IMR-90 (cell line): ENCODE results near the gene ELL3. TPM values are rescaled to one million over a fixed set of nuclear protein-coding genes. Genes with fewer than 3 reads are reported as not detected.

Experiments used
- ATAC-seq: fragments of 200-7000 bp; cut with Tn5 transposase; 2 replicates; pipeline ENCODE4 v1.9.1; 2020; ENCODE audit warnings: low read depth, mild to moderate bottlenecking, moderate library complexity
- BruUV-seq: library from RNA; stranded (reverse); fragments of 400-500 nt; replicated peaks from 2 replicates; lab custom pipeline; 2021; lab: Mats Ljungman, UMichigan
- CTCF ChIA-PET: fragments of 300-600 bp; formaldehyde crosslinking; extraction: SDS; loops from one replicate; lab custom pipeline; 2021; ENCODE audit warnings: antibody characterized with exemption; lab: Yijun Ruan, JAX
- POLR2A ChIA-PET: fragments of 300-600 bp; sonication (Branson Sonifier 250); formaldehyde crosslinking; loops from one replicate; lab custom pipeline; 2022; ENCODE audit warnings: antibody characterized with exemption; ENCODE audit not compliant: unreplicated experiment; lab: Charles Lee
- DNase-seq: peaks from one replicate; pipeline ENCODE4 v3.0.0; 2013
- H2AFZ ChIP-seq: replicated peaks from 2 replicates; pipeline ENCODE3; 2013; ENCODE audit warnings: low read length, mild to moderate bottlenecking; ENCODE audit not compliant: poor library complexity
- H2AK5ac ChIP-seq: 2 replicates; pipeline ENCODE4 v1.6.1; 2013; ENCODE audit warnings: low read depth, low read length, inconsistent platforms
- H2AK9ac ChIP-seq: replicated peaks from 2 replicates; pipeline ENCODE3; 2013; ENCODE audit warnings: mild to moderate bottlenecking, low read depth, low read length, moderate library complexity; ENCODE audit not compliant: poor library complexity
- H2BK120ac ChIP-seq: 2 replicates; pipeline ENCODE4 v1.6.1; 2013; ENCODE audit warnings: low read depth, low read length, inconsistent platforms
- H2BK15ac ChIP-seq: 3 replicates; pipeline ENCODE4 v1.6.1; 2013; ENCODE audit warnings: low read depth, low read length, inconsistent platforms
- H2BK20ac ChIP-seq: 2 replicates; pipeline ENCODE4 v1.6.1; 2013; ENCODE audit warnings: low read depth, mild to moderate bottlenecking, inconsistent platforms, low read length, moderate library complexity
- H2BK5ac ChIP-seq: 2 replicates; pipeline ENCODE4 v1.6.1; 2013; ENCODE audit warnings: mild to moderate bottlenecking, low read depth, low read length, inconsistent platforms; ENCODE audit not compliant: poor library complexity, severe bottlenecking
- H3K14ac ChIP-seq: replicated peaks from 2 replicates; pipeline ENCODE4 v1.6.1; 2013; ENCODE audit warnings: low read depth, low read length, inconsistent platforms
- H3K18ac ChIP-seq: 2 replicates; pipeline ENCODE4 v1.6.1; 2013; ENCODE audit warnings: low read depth, low read length, control low read depth
- H3K23ac ChIP-seq: 2 replicates; pipeline ENCODE4 v1.6.1; 2013; ENCODE audit warnings: low read depth, low read length, inconsistent platforms
- H3K27ac ChIP-seq: 2 replicates; pipeline ENCODE4 v1.5.1; 2013; ENCODE audit warnings: mild to moderate bottlenecking, control low read depth, low read length; ENCODE audit not compliant: insufficient read depth
- H3K27me3 ChIP-seq: 2 replicates; pipeline ENCODE4 v1.6.1; 2013; ENCODE audit warnings: low read length; ENCODE audit not compliant: control insufficient read depth, insufficient read depth
- H3K36me3 ChIP-seq: 2 replicates; pipeline ENCODE4 v1.6.1; 2013; ENCODE audit warnings: low read length, mixed read lengths; ENCODE audit not compliant: control insufficient read depth, insufficient read depth
- H3K4ac ChIP-seq: 2 replicates; pipeline ENCODE4 v1.6.1; 2013; ENCODE audit warnings: low read depth, low read length, inconsistent platforms
- H3K4me1 ChIP-seq: 2 replicates; pipeline ENCODE4 v1.6.1; 2013; ENCODE audit warnings: low read length, mixed read lengths; ENCODE audit not compliant: control insufficient read depth, insufficient read depth
- H3K4me2 ChIP-seq: 2 replicates; pipeline ENCODE4 v1.6.1; 2013; ENCODE audit warnings: low read depth, mild to moderate bottlenecking, control low read depth, low read length, moderate library complexity
- H3K4me3 ChIP-seq: 2 replicates; pipeline ENCODE4 v1.5.1; 2013; ENCODE audit warnings: low read depth, mild to moderate bottlenecking, control low read depth, low read length, moderate library complexity; ENCODE audit not compliant: insufficient read depth
- H3K56ac ChIP-seq: 2 replicates; pipeline ENCODE4 v1.6.1; 2013; ENCODE audit warnings: low read length, inconsistent platforms; ENCODE audit not compliant: insufficient read depth; ENCODE audit errors: extremely low read depth
- H3K79me1 ChIP-seq, 2 experiments: 2 replicates each; pipeline ENCODE4 v1.6.1; 2013; ENCODE audit warnings: low read length in 2 of 2, inconsistent platforms in 1 of 2, low read depth in 1 of 2
- H3K9ac ChIP-seq: 2 replicates; pipeline ENCODE4 v1.6.1; 2013; ENCODE audit warnings: low read depth, low read length, control low read depth
- H3K9me1 ChIP-seq: 2 replicates; pipeline ENCODE4 v1.6.1; 2013; ENCODE audit warnings: low read length, inconsistent platforms; ENCODE audit not compliant: insufficient read depth
- H3K9me3 ChIP-seq: 2 replicates; pipeline ENCODE4 v1.6.1; 2013; ENCODE audit warnings: low read length; ENCODE audit not compliant: control insufficient read depth, insufficient read depth
- H4K20me1 ChIP-seq: 2 replicates; pipeline ENCODE4 v1.6.1; 2013; ENCODE audit warnings: low read length, inconsistent platforms; ENCODE audit not compliant: insufficient read depth
- H4K5ac ChIP-seq: 2 replicates; pipeline ENCODE4 v1.6.1; 2013; ENCODE audit warnings: mild to moderate bottlenecking, low read depth, low read length, control low read depth
- H4K8ac ChIP-seq, 2 experiments: 2 replicates each; pipeline ENCODE4 v1.6.1; 2013; ENCODE audit warnings: low read depth in 2 of 2, low read length in 2 of 2, control low read depth in 1 of 2, inconsistent platforms in 1 of 2
- H4K91ac ChIP-seq: 2 replicates; pipeline ENCODE4 v1.6.1; 2013; ENCODE audit warnings: low read depth, low read length, inconsistent platforms; ENCODE audit not compliant: insufficient read depth
- CTCF ChIP-seq: conservative IDR thresholded peaks from 2 replicates; pipeline ENCODE4 v1.5.1; 2012; ENCODE audit warnings: mild to moderate bottlenecking, low read depth, low read length, improper control_type of control experiment
- ELK1 ChIP-seq: fragments of 150-350 bp; IDR thresholded peaks from 2 replicates; pipeline ENCODE4 v1.6.1; 2016; ENCODE audit warnings: low read depth, mild to moderate bottlenecking, low read length, moderate library complexity, borderline replicate concordance
- POLR2A ChIP-seq: IDR thresholded peaks from 2 replicates; pipeline ENCODE4 v1.6.1; 2012; ENCODE audit warnings: mild to moderate bottlenecking, low read depth, low read length
- WGBS, 2 experiments: methylation state at CpG; one replicate each; pipeline versions ENCODE4 v1.1.5 to v1.1.7; 2013; ENCODE audit warnings: missing lambda C conversion rate in 2 of 2; ENCODE audit not compliant: insufficient read length in 1 of 2; ENCODE audit errors: extremely low coverage in 2 of 2; 5-methylcytosine and 5-hydroxymethylcytosine counted together
- dilution Hi-C: fragments of 300-500 bp; cut with HindIII; formaldehyde crosslinking; loops from one replicate; pipeline ENCODE4 v1.14.3; 2018; ENCODE audit warnings: low sequenced_read_pairs; ENCODE audit not compliant: unreplicated experiment
- in situ Hi-C: fragments of 300-500 bp; cut with MboI; formaldehyde crosslinking; loops from 3 replicates; pipeline ENCODE4 v1.14.3; 2019; ENCODE audit warnings: low sequenced_read_pairs, inconsistent platforms, mixed read lengths
- intact Hi-C: fragments of 100-400 bp; cut with micrococcal nuclease; formaldehyde crosslinking; loops from 2 replicates; pipeline ENCODE4 v1.10.0; 2022
- polyA plus RNA-seq, 3 experiments: library from polyadenylated mRNA; depleted of rRNA; stranded (reverse); fragments of >200 nt; gene quantifications; 2 replicates each; pipeline ENCODE4 v1.2.3, GENCODE V29; 2012; ENCODE audit warnings: low replicate concordance in 1 of 3
- total RNA-seq: library from RNA; depleted of rRNA; stranded (reverse); fragments of >200 nt; gene quantifications from 2 replicates; pipeline ENCODE4 v1.2.3, GENCODE V29; 2012

Gene ELL3
- total and polyA plus RNA-seq, 2 of the 4 experiments (the other 2 are of a cell fraction), result 1.2 to 1.6 TPM

GRCh38 chr15:43771816-43772215, 5.0 kb downstream of the ELL3 start:
- H3K9ac ChIP-seq, result no peak overlapping the region
- dilution Hi-C loops (no loop called here), in situ Hi-C loops (no loop called here), intact Hi-C loops (loop anchor here (10.0 kb wide), 1 partner anchor 257 kb away; the partner anchor contains the start of gene MAP1A)
- H3K27me3 ChIP-seq, result no peaks in the 10 kb centered on the region
- no peak overlapping the region for H4K5ac ChIP-seq
- no peak overlapping the region for H3K14ac ChIP-seq
- no TSS peak for BruUV-seq
- TF ChIP-seq POLR2A (no peak), CTCF (no peak), ELK1 (no peak)
- no peak overlapping the region for H2AK9ac ChIP-seq
- H3K9me3 ChIP-seq, result no peaks in the 10 kb centered on the region
- no peak overlapping the region for H3K18ac ChIP-seq
- no peak overlapping the region for H3K4me2 ChIP-seq
- H2BK15ac ChIP-seq, result no peak overlapping the region
- H3K4me3 ChIP-seq, result no peak overlapping the region
- H3K36me3 ChIP-seq, result peaks cover 31% of the 10 kb centered on the region
- no peak overlapping the region for H2BK20ac ChIP-seq
- WGBS, 2 experiments, result 100% methylated on average over 1 of the region's 2 CpGs; no CpG with 5 or more reads in 1 of the 2 experiments
- no peak overlapping the region for H2AK5ac ChIP-seq
- H3K27ac ChIP-seq, result no peak overlapping the region
- no peak overlapping the region for H3K4ac ChIP-seq
- 0 out of 2 replicates have a peak, but pooled peaks cover 4% of the 10 kb centered on the region for H3K9me1 ChIP-seq
- no peaks in the 10 kb centered on the region; the same call in none of the 2 replicates for H4K20me1 ChIP-seq
- no peak overlapping the region for H2BK120ac ChIP-seq
- no peak overlapping the region for H4K91ac ChIP-seq
- ChIA-PET POLR2A (no interaction called here), CTCF (no interaction called here)
- H4K8ac ChIP-seq, result no peak overlapping the region
- H3K23ac ChIP-seq, result no peak overlapping the region
- peaks cover 10 to 16% of the 10 kb centered on the region in 2 experiments; a peak in 3 of 4 replicates for H3K79me1 ChIP-seq
- DNase-seq (no peak), ATAC-seq (no peak)
- H2AFZ ChIP-seq, result no peak overlapping the region
- no peak overlapping the region for H2BK5ac ChIP-seq
- 0 out of 2 replicates have a peak, but pooled peaks cover 3% of the 10 kb centered on the region for H3K4me1 ChIP-seq
- no peak overlapping the region for H3K56ac ChIP-seq
